22Rv1 (cell line): ENCODE measurements around the gene SLC25A13.

Source experiments
- CTCF ChIP-seq: fragments of 450-650 bp; IDR thresholded peaks from 2 replicates; pipeline ENCODE4 v1.5.1; 2017; ENCODE audit warnings: mild to moderate bottlenecking
- ZFX ChIP-seq: fragments of 450-650 bp; IDR thresholded peaks from 2 replicates; pipeline ENCODE4 v1.6.1; 2017; ENCODE audit warnings: antibody characterized with exemption, borderline replicate concordance

DNA sequence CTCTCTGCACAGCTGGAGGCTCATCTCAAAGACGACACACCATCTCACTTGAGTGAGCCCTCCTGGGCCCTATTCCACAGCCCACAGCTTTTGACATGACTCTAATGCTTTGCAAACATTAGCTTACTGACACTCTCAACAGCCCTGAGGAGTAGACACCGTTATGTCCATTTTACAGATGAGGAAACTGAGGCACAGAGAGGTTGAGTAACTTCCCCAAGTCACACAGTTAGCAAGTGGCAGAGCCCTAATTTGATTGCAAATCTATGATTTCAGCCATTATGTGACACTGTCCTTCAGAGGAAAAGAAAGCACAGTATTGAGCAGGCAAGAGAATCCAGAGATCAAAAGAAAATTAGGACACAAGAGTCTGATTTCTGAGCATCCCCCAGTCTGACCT, 16.0 kb downstream of the SLC25A13 start:
- TF ChIP-seq CTCF (no peak), ZFX (no peak)
